CD1c-positive myeloid dendritic cell (primary cell): Measurements from ENCODE around the gene GTPBP1.

Experiments used
- DNase-seq: peaks from one replicate; pipeline ENCODE4 v3.0.0-alpha.2; 2016; ENCODE audit errors: extremely low spot score

GTPBP1 gene

GRCh38 chr22:38756711-38757463, 51.1 kb downstream of the GTPBP1 start:
- peak; percentile 65 for DNase-seq

- DNase-seq, result no peak
Measured at GRCh38 chr22:38757464-38757757, 51.7 kb downstream of the GTPBP1 start.

- peak; percentile 5 for DNase-seq
Measured at GRCh38 chr22:38758276-38758945, 52.7 kb downstream of the GTPBP1 start.

- DNase-seq, result no peak
Measured at GRCh38 chr22:38759005-38759404, 53.3 kb downstream of the GTPBP1 start.

GRCh38 chr22:38760477-38761201, 54.9 kb downstream of the GTPBP1 start:
- DNase-seq, result no peak

GRCh38 chr22:38761202-38762162, 55.7 kb downstream of the GTPBP1 start:
- no peak for DNase-seq

GRCh38 chr22:38762551-38762983, 56.8 kb downstream of the GTPBP1 start:
- no peak for DNase-seq

GRCh38 chr22:38766076-38766777, 60.5 kb downstream of the GTPBP1 start:
- DNase-seq, result peak; percentile 42

GRCh38 chr22:38767313-38767712, 61.6 kb downstream of the GTPBP1 start:
- DNase-seq, result no peak

- no peak for DNase-seq
Measured at GRCh38 chr22:38768036-38768435, 62.3 kb downstream of the GTPBP1 start.

GRCh38 chr22:38770257-38770949, 64.7 kb downstream of the GTPBP1 start:
- no peak for DNase-seq

GRCh38 chr22:38772623-38772873, 66.8 kb downstream of the GTPBP1 start:
- DNase-seq, result no peak

GRCh38 chr22:38773363-38773946, 67.7 kb downstream of the GTPBP1 start:
- no peak for DNase-seq

GRCh38 chr22:38774496-38775166, 68.9 kb downstream of the GTPBP1 start:
- DNase-seq, result no peak

- DNase-seq, result no peak
Measured at GRCh38 chr22:38775656-38776055, 69.9 kb downstream of the GTPBP1 start.

GRCh38 chr22:38776086-38776485, 70.3 kb downstream of the GTPBP1 start:
- no peak for DNase-seq

- no peak for DNase-seq
Measured at GRCh38 chr22:38777087-38777671, 71.4 kb downstream of the GTPBP1 start.

GRCh38 chr22:38781033-38781432, 75.3 kb downstream of the GTPBP1 start:
- DNase-seq, result no peak

- DNase-seq, result peak; percentile 34
Measured at GRCh38 chr22:38782402-38783094, 76.8 kb downstream of the GTPBP1 start.
